Fibroblast of skin of back (primary cell): Measurements from ENCODE around the gene PCDHGA6.

Experiments
- DNase-seq: peaks from one replicate; pipeline ENCODE4 v3.0.0-alpha.2; 2013

Gene PCDHGA6

DNA sequence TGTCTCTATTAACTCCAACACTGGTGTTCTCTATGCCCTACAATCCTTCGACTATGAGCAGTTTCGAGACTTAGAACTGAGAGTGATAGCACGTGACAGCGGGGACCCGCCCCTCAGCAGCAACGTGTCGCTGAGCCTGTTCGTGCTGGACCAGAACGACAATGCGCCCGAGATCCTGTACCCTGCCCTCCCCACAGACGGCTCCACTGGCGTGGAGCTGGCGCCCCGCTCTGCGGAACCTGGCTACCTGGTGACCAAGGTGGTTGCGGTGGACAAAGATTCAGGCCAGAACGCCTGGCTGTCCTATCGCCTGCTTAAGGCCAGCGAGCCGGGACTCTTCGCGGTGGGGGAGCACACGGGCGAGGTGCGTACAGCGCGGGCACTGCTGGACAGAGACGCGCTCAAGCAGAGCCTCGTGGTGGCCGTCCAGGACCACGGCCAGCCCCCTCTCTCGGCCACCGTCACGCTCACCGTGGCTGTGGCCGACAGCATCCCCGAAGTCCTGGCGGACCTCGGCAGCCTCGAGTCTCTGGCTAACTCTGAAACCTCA, 49.1 kb downstream of the PCDHGA6 start:
- DNase-seq = no peak

GRCh38 chr5:141427783-141428426, 54.2 kb downstream of the PCDHGA6 start:
- no peak for DNase-seq
